ENCODE measurements around the gene RSBN1. TPM values are rescaled to one million over a fixed set of nuclear protein-coding genes. Genes with fewer than 3 reads are reported as not detected.

Gene RSBN1
- total RNA-seq, 1 experiment from 2014 or later: 9.9 TPM

DNA sequence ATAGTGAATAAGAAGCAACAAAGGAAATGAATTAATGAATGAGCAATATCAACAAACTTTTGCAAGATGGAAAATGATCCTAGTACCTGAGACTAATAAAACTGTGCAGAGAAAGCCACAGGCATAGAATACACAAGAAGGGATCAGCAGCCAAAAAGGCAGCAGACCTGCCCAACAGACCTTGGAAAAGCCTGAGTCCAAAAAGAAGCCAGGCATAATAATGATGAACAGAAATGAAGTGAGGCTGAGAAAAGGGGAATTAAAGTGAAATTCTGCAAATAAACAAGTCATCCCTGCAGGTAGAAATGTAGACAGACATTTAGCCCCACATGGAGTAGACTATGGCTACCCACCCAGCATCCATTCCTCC lies 42.7 kb downstream of the RSBN1 start:
- DNase-seq: no peak
- Mint-ChIP-seq H3K36me3 (ENCODE audit: insufficient read depth, unreplicated experiment) (no peaks in the 10 kb centered on the region), H3K27me3 (ENCODE audit: unreplicated experiment) (no peaks in the 10 kb centered on the region), H3K27ac (ENCODE audit: unreplicated experiment) (no peak overlapping the region), H3K4me1 (ENCODE audit: low read depth, unreplicated experiment) (no peaks in the 10 kb centered on the region), H3K9me3 (ENCODE audit: low read depth, unreplicated experiment) (no peaks in the 10 kb centered on the region), H3K4me3 (ENCODE audit: low read depth, unreplicated experiment) (no peak overlapping the region)
- CTCF ChIA-PET: no interaction called here
- intact Hi-C loops (cut with micrococcal nuclease; ENCODE audit: unreplicated experiment): no loop called here
- BruUV-seq (replicated peaks): no TSS peak
- no peak for TF ChIP-seq CTCF (IDR thresholded peaks at IDR 0.05; ENCODE audit: unreplicated experiment)

GRCh38 chr1:113768916-113769600 lies 43.2 kb downstream of the RSBN1 start:
- CTCF ChIA-PET: no interaction called here
- BruUV-seq (replicated peaks): no TSS peak
- no peaks in the 10 kb centered on the region for H3K36me3 Mint-ChIP-seq (ENCODE audit: insufficient read depth, unreplicated experiment)
- TF ChIP-seq CTCF (IDR thresholded peaks at IDR 0.05; ENCODE audit: unreplicated experiment): no peak
- H3K4me1 Mint-ChIP-seq (ENCODE audit: low read depth, unreplicated experiment): no peaks in the 10 kb centered on the region
- H3K27me3 Mint-ChIP-seq (ENCODE audit: unreplicated experiment): no peaks in the 10 kb centered on the region
- intact Hi-C loops (cut with micrococcal nuclease; ENCODE audit: unreplicated experiment): no loop called here
- no peak for DNase-seq
- H3K27ac Mint-ChIP-seq (ENCODE audit: unreplicated experiment): no peak overlapping the region
- no peaks in the 10 kb centered on the region for H3K9me3 Mint-ChIP-seq (ENCODE audit: low read depth, unreplicated experiment)
- no peak overlapping the region for H3K4me3 Mint-ChIP-seq (ENCODE audit: low read depth, unreplicated experiment)

GRCh38 chr1:113765306-113766230 lies 46.7 kb downstream of the RSBN1 start:
- H3K9me3 Mint-ChIP-seq (ENCODE audit: low read depth, unreplicated experiment): no peaks in the 10 kb centered on the region
- H3K4me3 Mint-ChIP-seq (ENCODE audit: low read depth, unreplicated experiment): no peak overlapping the region
- H3K27ac Mint-ChIP-seq (ENCODE audit: unreplicated experiment): no peak overlapping the region
- CTCF ChIA-PET: no interaction called here
- no peaks in the 10 kb centered on the region for H3K4me1 Mint-ChIP-seq (ENCODE audit: low read depth, unreplicated experiment)
- H3K36me3 Mint-ChIP-seq (ENCODE audit: insufficient read depth, unreplicated experiment): no peaks in the 10 kb centered on the region
- no peak for TF ChIP-seq CTCF (IDR thresholded peaks at IDR 0.05; ENCODE audit: unreplicated experiment)
- intact Hi-C loops (cut with micrococcal nuclease; ENCODE audit: unreplicated experiment): no loop called here
- no peak for DNase-seq
- no peaks in the 10 kb centered on the region for H3K27me3 Mint-ChIP-seq (ENCODE audit: unreplicated experiment)
- BruUV-seq (replicated peaks): no TSS peak

GRCh38 chr1:113763661-113764060 lies 48.6 kb downstream of the RSBN1 start:
- no peaks in the 10 kb centered on the region for H3K27me3 Mint-ChIP-seq (ENCODE audit: unreplicated experiment)
- no peaks in the 10 kb centered on the region for H3K4me1 Mint-ChIP-seq (ENCODE audit: low read depth, unreplicated experiment)
- no peaks in the 10 kb centered on the region for H3K9me3 Mint-ChIP-seq (ENCODE audit: low read depth, unreplicated experiment)
- no peak for TF ChIP-seq CTCF (IDR thresholded peaks at IDR 0.05; ENCODE audit: unreplicated experiment)
- CTCF ChIA-PET: no interaction called here
- BruUV-seq (replicated peaks): no TSS peak
- peaks cover 14% of the 10 kb centered on the region for H3K36me3 Mint-ChIP-seq (ENCODE audit: insufficient read depth, unreplicated experiment)
- intact Hi-C loops (cut with micrococcal nuclease; ENCODE audit: unreplicated experiment): no loop called here
- no peak overlapping the region for H3K4me3 Mint-ChIP-seq (ENCODE audit: low read depth, unreplicated experiment)
- no peak for DNase-seq
- no peak overlapping the region for H3K27ac Mint-ChIP-seq (ENCODE audit: unreplicated experiment)
